Keratinocyte (primary cell): ENCODE measurements around the gene REM1. TPM values are rescaled to one million over a fixed set of nuclear protein-coding genes. Genes with fewer than 3 reads are reported as not detected.

Source experiments
- DNase-seq: peaks from one replicate; pipeline ENCODE4 v3.0.0-alpha.2; 2011; ENCODE audit warnings: low read depth, missing footprints, low spot score
- FAIRE-seq: peaks from 2 replicates; lab custom pipeline; 2011; peaks lifted over from hg19 to GRCh38; lab: Jason Lieb, UNC
- H2AFZ ChIP-seq: 2 replicates; pipeline ENCODE4 v1.6.0; 2012; ENCODE audit warnings: low read length, control low read depth, inconsistent platforms; ENCODE audit not compliant: control insufficient read depth
- H3K27ac ChIP-seq: 2 replicates; pipeline ENCODE4 v1.5.1; 2011; ENCODE audit warnings: low read length; ENCODE audit not compliant: control insufficient read depth, insufficient read depth
- H3K27me3 ChIP-seq: 3 replicates; pipeline ENCODE4 v1.6.0; 2011; ENCODE audit warnings: low read length; ENCODE audit not compliant: control insufficient read depth, insufficient read depth; ENCODE audit errors: extremely low read depth
- H3K36me3 ChIP-seq, 2 experiments: 2 replicates in 1 of 2; 3 replicates in 1 of 2; pipeline ENCODE4 v1.5.1; 2011; ENCODE audit warnings: low read length in 2 of 2, mild to moderate bottlenecking in 1 of 2; ENCODE audit not compliant: control insufficient read depth in 2 of 2, insufficient read depth in 2 of 2; ENCODE audit errors: extremely low read depth in 1 of 2
- H3K4me1 ChIP-seq: 3 replicates; pipeline ENCODE4 v1.5.1; 2011; ENCODE audit warnings: low read length; ENCODE audit not compliant: control insufficient read depth, insufficient read depth; ENCODE audit errors: extremely low read depth
- H3K4me2 ChIP-seq: 3 replicates; pipeline ENCODE4 v1.6.0; 2011; ENCODE audit warnings: low read depth, low read length; ENCODE audit not compliant: control insufficient read depth, insufficient read depth; ENCODE audit errors: extremely low read depth
- H3K4me3 ChIP-seq, 3 experiments: fragments of 200-600 bp in 1 of 3; sonication (generic) in 1 of 3; 2 replicates in 2 of 3; 3 replicates in 1 of 3; pipeline ENCODE4 v1.5.1; 2011 to 2016; ENCODE audit warnings: low read length in 3 of 3, mild to moderate bottlenecking in 3 of 3, control low read depth in 2 of 3, inconsistent platforms in 1 of 3, low read depth in 1 of 3, mixed read lengths in 1 of 3, mixed run types in 1 of 3, moderate library complexity in 1 of 3; ENCODE audit not compliant: control insufficient read depth in 2 of 3, insufficient read depth in 2 of 3; ENCODE audit errors: extremely low read depth in 1 of 3
- H3K79me2 ChIP-seq: 2 replicates; pipeline ENCODE4 v1.6.0; 2012; ENCODE audit warnings: low read length; ENCODE audit not compliant: control insufficient read depth, insufficient read depth
- H3K9ac ChIP-seq: 3 replicates; pipeline ENCODE4 v1.6.0; 2011; ENCODE audit warnings: low read length; ENCODE audit not compliant: control insufficient read depth, insufficient read depth; ENCODE audit errors: extremely low read depth
- H3K9me1 ChIP-seq: 3 replicates; pipeline ENCODE4 v1.6.0; 2011; ENCODE audit warnings: low read length; ENCODE audit not compliant: control insufficient read depth, insufficient read depth; ENCODE audit errors: extremely low read depth
- H3K9me3 ChIP-seq: 2 replicates; pipeline ENCODE4 v1.5.1; 2012; ENCODE audit warnings: low read depth, low read length; ENCODE audit not compliant: control insufficient read depth
- H4K20me1 ChIP-seq: 3 replicates; pipeline ENCODE4 v1.6.0; 2011; ENCODE audit warnings: low read length; ENCODE audit not compliant: control insufficient read depth, insufficient read depth; ENCODE audit errors: extremely low read depth
- CTCF ChIP-seq, 3 experiments: IDR thresholded peaks in 1 of 3; conservative IDR thresholded peaks in 1 of 3; optimal IDR thresholded peaks in 1 of 3; 2 replicates in 2 of 3; 3 replicates in 1 of 3; pipeline versions ENCODE3 to v1.5.1; 2011; ENCODE audit warnings: low read length in 3 of 3, mild to moderate bottlenecking in 3 of 3, moderate library complexity in 2 of 3, control low read depth in 1 of 3, inconsistent platforms in 1 of 3; ENCODE audit not compliant: insufficient read depth in 2 of 3; ENCODE audit errors: extremely low read depth in 1 of 3
- EZH2 ChIP-seq: IDR thresholded peaks from one replicate; pipeline ENCODE4 v1.6.1; 2012; ENCODE audit warnings: inconsistent platforms, mild to moderate bottlenecking, low read length, moderate library complexity
- dilution Hi-C: fragments of 300-500 bp; cut with MboI; formaldehyde crosslinking; loops from one replicate; pipeline ENCODE4 v1.7.0; 2020; ENCODE audit warnings: low sequenced_read_pairs; ENCODE audit not compliant: extremely low pct_ligation_motif_present
- polyA plus RNA-seq, 5 experiments: library from polyadenylated mRNA; depleted of rRNA in 3 of 5; stranded (reverse) in 3 of 5; stranded (forward) in 1 of 5; unstranded in 1 of 5; fragments of >200 nt; gene quantifications; 1 replicate in 1 of 5; 2 replicates in 3 of 5; 3 replicates in 1 of 5; pipeline versions ENCODE4 v1.2.1 to v1.2.3, GENCODE V29; 2011 to 2012; ENCODE audit warnings: missing spikeins in 2 of 5, low read depth in 1 of 5, low replicate concordance in 1 of 5

Gene REM1
- polyA plus RNA-seq, 1 donor (not counting 4 experiments of a cell fraction or from before 2014, with no cell fraction given), result not detected

- no peaks in the 10 kb centered on the region for H3K4me1 ChIP-seq
- no peak overlapping the region for H3K9ac ChIP-seq
- H3K36me3 ChIP-seq, result no peaks in the 10 kb centered on the region
- no peak for FAIRE-seq
- no peak for TF ChIP-seq CTCF (optimal IDR thresholded peaks at IDR 0.05 in 1 of 3, IDR thresholded peaks at IDR 0.05 in 1 of 3, conservative IDR thresholded peaks at IDR 0.05 in 1 of 3; ENCODE audit: extremely low read depth in 1 of 3, insufficient read depth in 2 of 3, low read length in 3 of 3)
- no peak for TF ChIP-seq EZH2
- no peaks in the 10 kb centered on the region for H4K20me1 ChIP-seq
- H3K9me3 ChIP-seq, result no peaks in the 10 kb centered on the region
- no peaks in the 10 kb centered on the region for H3K79me2 ChIP-seq
- DNase-seq, result no peak
- H3K4me2 ChIP-seq, result no peak overlapping the region
- dilution Hi-C loops, result no loop called here
- no peak overlapping the region for H2AFZ ChIP-seq
- peaks cover 19% of the 10 kb centered on the region for H3K27me3 ChIP-seq
- H3K9me1 ChIP-seq, result no peaks in the 10 kb centered on the region
- no peak overlapping the region for H3K27ac ChIP-seq
- no peak overlapping the region for H3K4me3 ChIP-seq
These were observed 1.2 kb downstream of the REM1 start for GRCh38 chr20:31476294-31476585.

- Histone ChIP-seq H3K9ac (no peak overlapping the region), H3K79me2 (no peaks in the 10 kb centered on the region), H2AFZ (no peak overlapping the region), H3K9me3 (no peaks in the 10 kb centered on the region), H3K4me3 (no peak overlapping the region), H3K27ac (no peak overlapping the region), H3K4me1 (no peaks in the 10 kb centered on the region), H3K4me2 (no peak overlapping the region), H3K9me1 (no peaks in the 10 kb centered on the region), H4K20me1 (no peaks in the 10 kb centered on the region), H3K36me3 (no peaks in the 10 kb centered on the region), H3K27me3 (peaks cover 19% of the 10 kb centered on the region)
- TF ChIP-seq EZH2, result no peak
- TF ChIP-seq CTCF (optimal IDR thresholded peaks at IDR 0.05 in 1 of 3, IDR thresholded peaks at IDR 0.05 in 1 of 3, conservative IDR thresholded peaks at IDR 0.05 in 1 of 3; ENCODE audit: extremely low read depth in 1 of 3, insufficient read depth in 2 of 3, low read length in 3 of 3), result no peak
- FAIRE-seq (no peak), DNase-seq (no peak)
- dilution Hi-C loops, result no loop called here
These were observed 1.6 kb downstream of the REM1 start for GRCh38 chr20:31476643-31477215.
